Mesothelial cell of epicardium (in vitro differentiated cells): ENCODE data around the gene GLRX5. TPM values are rescaled to one million over a fixed set of nuclear protein-coding genes. Genes with fewer than 3 reads are reported as not detected.
A peak's percentile ranks its signal among the peaks of the same experiment; 100 is the strongest.

Experiments used
- DNase-seq, 2 experiments: peaks; one replicate each; pipeline ENCODE4 v3.0.0; 2021; ENCODE audit warnings: low spot score in 2 of 2; ENCODE audit not compliant: unreplicated experiment in 2 of 2
- H3K27ac Mint-ChIP-seq: 2 replicates; pipeline ENCODE4 v1.8.0; 2021; ENCODE audit warnings: mixed read lengths
- H3K27me3 Mint-ChIP-seq: 2 replicates; pipeline ENCODE4 v1.8.0; 2021; ENCODE audit warnings: low read depth, mixed read lengths
- H3K36me3 Mint-ChIP-seq: 2 replicates; pipeline ENCODE4 v1.8.0; 2021; ENCODE audit warnings: mixed read lengths
- H3K4me1 Mint-ChIP-seq: 2 replicates; pipeline ENCODE4 v1.8.0; 2021; ENCODE audit warnings: mixed read lengths
- H3K4me3 Mint-ChIP-seq: 2 replicates; pipeline ENCODE4 v1.8.0; 2021; ENCODE audit warnings: mild to moderate bottlenecking, moderate library complexity, mixed read lengths
- H3K9me3 Mint-ChIP-seq: 2 replicates; pipeline ENCODE4 v1.8.0; 2021; ENCODE audit warnings: mixed read lengths
- CTCF ChIP-seq: fragments of 200-600 bp; sonication (generic); IDR thresholded peaks from one replicate; pipeline ENCODE4 v1.5.0; 2021; ENCODE audit warnings: antibody characterized with exemption; ENCODE audit not compliant: unreplicated experiment
- total RNA-seq: library from RNA; stranded (reverse); gene quantifications from 3 replicates; pipeline ENCODE4 v1.2.1, GENCODE V29; 2021

GLRX5 gene
- total RNA-seq, 1 donor from 2014 or later: 38.4 TPM

GRCh38 chr14:95525999-95526398 is 8.9 kb upstream of the GLRX5 start:
- Mint-ChIP-seq H3K27ac (no peak overlapping the region), H3K4me1 (peaks cover 16% of the 10 kb centered on the region), H3K27me3 (no peaks in the 10 kb centered on the region), H3K9me3 (no peaks in the 10 kb centered on the region), H3K4me3 (no peak overlapping the region), H3K36me3 (peaks cover 4% of the 10 kb centered on the region)
- TF ChIP-seq CTCF: no peak
- DNase-seq: no peak

GRCh38 chr14:95526483-95527386 is 8.1 kb upstream of the GLRX5 start:
- Mint-ChIP-seq H3K4me3 (no peak overlapping the region), H3K36me3 (peaks cover 4% of the 10 kb centered on the region), H3K27me3 (no peaks in the 10 kb centered on the region), H3K9me3 (no peaks in the 10 kb centered on the region), H3K27ac (no peak overlapping the region), H3K4me1 (peaks cover 21% of the 10 kb centered on the region)
- TF ChIP-seq CTCF: no peak
- DNase-seq: no peak

- H3K36me3 Mint-ChIP-seq: peaks cover 4% of the 10 kb centered on the region
- H3K27me3 Mint-ChIP-seq: no peaks in the 10 kb centered on the region
- TF ChIP-seq CTCF: peak; percentile 56
- no peaks in the 10 kb centered on the region for H3K9me3 Mint-ChIP-seq
- H3K4me1 Mint-ChIP-seq: peaks cover 28% of the 10 kb centered on the region
- no peak for DNase-seq
- no peak overlapping the region for H3K4me3 Mint-ChIP-seq
- H3K27ac Mint-ChIP-seq: no peak overlapping the region
These were observed 7.4 kb upstream of the GLRX5 start for GRCh38 chr14:95527387-95528002.

GRCh38 chr14:95529216-95529615 is 5.6 kb upstream of the GLRX5 start:
- no peak for TF ChIP-seq CTCF
- peaks cover 38% of the 10 kb centered on the region for H3K4me1 Mint-ChIP-seq
- no peak overlapping the region for H3K27ac Mint-ChIP-seq
- H3K27me3 Mint-ChIP-seq: no peaks in the 10 kb centered on the region
- H3K4me3 Mint-ChIP-seq: no peak overlapping the region
- no peaks in the 10 kb centered on the region for H3K9me3 Mint-ChIP-seq
- no peak for DNase-seq
- peaks cover 4% of the 10 kb centered on the region for H3K36me3 Mint-ChIP-seq

- Mint-ChIP-seq H3K4me1 (peaks cover 41% of the 10 kb centered on the region), H3K27me3 (no peaks in the 10 kb centered on the region), H3K27ac (peak overlapping the region; percentile 84), H3K4me3 (no peak overlapping the region), H3K36me3 (peaks cover 4% of the 10 kb centered on the region), H3K9me3 (no peaks in the 10 kb centered on the region)
- TF ChIP-seq CTCF: no peak
- DNase-seq: no peak
These were observed 4.2 kb upstream of the GLRX5 start for GRCh38 chr14:95530473-95531276.
